Endothelial cell of umbilical vein (primary cell): ENCODE data around the gene RPL35A. TPM values are rescaled to one million over a fixed set of nuclear protein-coding genes. Genes with fewer than 3 reads are reported as not detected.
A peak's percentile ranks its signal among the peaks of the same experiment; 100 is the strongest.

Experiments used
- BruUV-seq: library from RNA; stranded (reverse); fragments of 400-500 nt; replicated peaks from 2 replicates; lab custom pipeline; 2021; lab: Mats Ljungman, UMichigan
- CTCF ChIA-PET: fragments of 300-600, 350-600 bp; sonication (Branson Sonifier 250); formaldehyde crosslinking; loops from one replicate; lab custom pipeline; 2021; ENCODE audit warnings: antibody characterized with exemption, inconsistent platforms; lab: Charles Lee
- POLR2A ChIA-PET: fragments of 300-600, 350-600 bp; sonication (Branson Sonifier 250); formaldehyde crosslinking; loops from one replicate; lab custom pipeline; 2021; ENCODE audit warnings: antibody characterized with exemption, inconsistent platforms; lab: Charles Lee
- DNase-seq: peaks from one replicate; pipeline ENCODE4 v3.0.0-alpha.2; 2011; ENCODE audit warnings: low read depth, low spot score
- FAIRE-seq: peaks from 2 replicates; lab custom pipeline; 2011; peaks lifted over from hg19 to GRCh38; lab: Jason Lieb, UNC
- H2AFZ ChIP-seq: 2 replicates; pipeline ENCODE4 v1.6.0; 2012; ENCODE audit warnings: low read depth, low read length, control low read depth, inconsistent platforms
- H3K27ac ChIP-seq: 2 replicates; pipeline ENCODE4 v1.5.1; 2011; ENCODE audit warnings: low read depth, mild to moderate bottlenecking, control low read depth, low read length, moderate library complexity; ENCODE audit not compliant: insufficient read depth
- H3K27me3 ChIP-seq, 2 experiments: 2 replicates each; pipeline versions ENCODE4 v1.6.0 to v1.6.1; 2011; ENCODE audit warnings: low read length in 2 of 2, mixed read lengths in 1 of 2; ENCODE audit not compliant: control insufficient read depth in 2 of 2, insufficient read depth in 2 of 2
- H3K36me3 ChIP-seq, 2 experiments: 2 replicates in 1 of 2; 3 replicates in 1 of 2; pipeline ENCODE4 v1.5.1; 2011; ENCODE audit warnings: low read length in 2 of 2, mild to moderate bottlenecking in 1 of 2, moderate library complexity in 1 of 2; ENCODE audit not compliant: control insufficient read depth in 2 of 2, insufficient read depth in 2 of 2; ENCODE audit errors: extremely low read depth in 1 of 2
- H3K4me1 ChIP-seq: 3 replicates; pipeline ENCODE4 v1.5.1; 2011; ENCODE audit warnings: mild to moderate bottlenecking, low read length; ENCODE audit not compliant: control insufficient read depth, insufficient read depth; ENCODE audit errors: extremely low read depth
- H3K4me2 ChIP-seq: 2 replicates; pipeline ENCODE4 v1.6.1; 2011; ENCODE audit warnings: low read length, control low read depth, mixed read lengths; ENCODE audit not compliant: insufficient read depth
- H3K4me3 ChIP-seq, 3 experiments: fragments of 200-600 bp in 1 of 3; sonication (generic), shearing (Covaris generic) in 1 of 3; replicated peaks in 1 of 3; 2 replicates each; pipeline ENCODE4 v1.5.1; 2011 to 2016; ENCODE audit warnings: control low read depth in 3 of 3, low read length in 3 of 3, mild to moderate bottlenecking in 2 of 3, inconsistent platforms in 1 of 3, low read depth in 1 of 3, moderate library complexity in 1 of 3; ENCODE audit not compliant: insufficient read depth in 1 of 3
- H3K79me2 ChIP-seq: 2 replicates; pipeline ENCODE4 v1.6.0; 2012; ENCODE audit warnings: low read length, inconsistent platforms; ENCODE audit not compliant: control insufficient read depth, insufficient read depth
- H3K9ac ChIP-seq: replicated peaks from 2 replicates; pipeline ENCODE3; 2011; ENCODE audit warnings: low read length, control low read depth; ENCODE audit not compliant: insufficient read depth; ENCODE audit errors: extremely low read depth
- H3K9me1 ChIP-seq: replicated peaks from 3 replicates; pipeline ENCODE4 v1.6.0; 2011; ENCODE audit warnings: mild to moderate bottlenecking, low read length; ENCODE audit not compliant: control insufficient read depth, insufficient read depth; ENCODE audit errors: extremely low read depth
- H3K9me3 ChIP-seq: replicated peaks from 2 replicates; pipeline ENCODE4 v1.5.1; 2012; ENCODE audit warnings: low read length, inconsistent platforms; ENCODE audit not compliant: control insufficient read depth, insufficient read depth
- H4K20me1 ChIP-seq: replicated peaks from 2 replicates; pipeline ENCODE3; 2011; ENCODE audit warnings: mild to moderate bottlenecking, low read length; ENCODE audit not compliant: control insufficient read depth, insufficient read depth; ENCODE audit errors: extremely low read depth
- CTCF ChIP-seq, 2 donors: IDR thresholded peaks; 1 replicate in 1 of 2; 2 replicates in 1 of 2; pipeline ENCODE4 v1.5.1; 2011; ENCODE audit warnings: low read length in 2 of 2, mild to moderate bottlenecking in 2 of 2, moderate library complexity in 2 of 2, control low read depth in 1 of 2, inconsistent platforms in 1 of 2, low read depth in 1 of 2; ENCODE audit not compliant: insufficient read depth in 1 of 2; ENCODE audit errors: extremely low read depth in 1 of 2
- EZH2 ChIP-seq: IDR thresholded peaks from 2 replicates; pipeline ENCODE4 v1.6.1; 2012; ENCODE audit warnings: borderline replicate concordance, low read depth, mild to moderate bottlenecking, moderate library complexity, low read length, inconsistent platforms; ENCODE audit not compliant: severe bottlenecking
- FOS ChIP-seq: IDR thresholded peaks from 2 replicates; pipeline ENCODE4 v1.6.1; 2011; ENCODE audit warnings: mild to moderate bottlenecking, low read length, moderate library complexity, borderline replicate concordance; ENCODE audit not compliant: insufficient read depth
- GATA2 ChIP-seq: IDR thresholded peaks from 2 replicates; pipeline ENCODE4 v1.7.0; 2011; ENCODE audit warnings: low read depth, mild to moderate bottlenecking, moderate library complexity, mixed read lengths, low read length; ENCODE audit not compliant: insufficient read length, insufficient read depth
- JUN ChIP-seq: IDR thresholded peaks from 2 replicates; pipeline ENCODE4 v1.6.1; 2011; ENCODE audit warnings: borderline replicate concordance, low read depth; ENCODE audit not compliant: insufficient read length, insufficient read depth
- MAX ChIP-seq: IDR thresholded peaks from 2 replicates; pipeline ENCODE4 v1.6.1; 2011; ENCODE audit not compliant: insufficient read depth, insufficient read length
- MYC ChIP-seq: IDR thresholded peaks from one replicate; pipeline ENCODE4 v1.6.1; 2011; ENCODE audit warnings: mild to moderate bottlenecking, low read depth, low read length
- POLR2A ChIP-seq: IDR thresholded peaks from 2 replicates; pipeline ENCODE4 v1.6.1; 2012; ENCODE audit warnings: low read depth, mild to moderate bottlenecking, control low read depth, low read length
- POLR2AphosphoS5 ChIP-seq: IDR thresholded peaks from 2 replicates; pipeline ENCODE4 v1.6.1; 2012; ENCODE audit warnings: low read depth, mild to moderate bottlenecking, control low read depth, low read length, moderate library complexity; ENCODE audit not compliant: insufficient read depth
- dilution Hi-C: fragments of 300-500 bp; cut with MboI; formaldehyde crosslinking; loops from one replicate; pipeline ENCODE4 v1.15.0; 2019; ENCODE audit warnings: low sequenced_read_pairs; ENCODE audit not compliant: extremely low pct_ligation_motif_present
- intact Hi-C: fragments of 100-400 bp; cut with micrococcal nuclease; formaldehyde crosslinking; loops from one replicate; pipeline ENCODE4 v1.10.0; 2022
- polyA plus RNA-seq, 4 experiments: library from polyadenylated mRNA; depleted of rRNA in 3 of 4; stranded (reverse) in 3 of 4; unstranded in 1 of 4; fragments of >200 nt; gene quantifications; 2 replicates each; pipeline versions ENCODE4 v1.2.1 to v1.2.3, GENCODE V29; 2011 to 2012; ENCODE audit warnings: missing spikeins in 1 of 4
- total RNA-seq: library from RNA; stranded (reverse); gene quantifications from 2 replicates; pipeline ENCODE4 v1.2.3, GENCODE V29; 2021

The RPL35A gene
- total and polyA plus RNA-seq, 2 donors (not counting 3 experiments of a cell fraction or from before 2014, with no cell fraction given) = 566 to 1,094 TPM

GRCh38 chr3:197942956-197943556 lies 6.9 kb upstream of the RPL35A start:
- FAIRE-seq = peak; percentile 86
- no peak for TF ChIP-seq GATA2
- peak; percentile 60 to 62 for TF ChIP-seq CTCF (IDR thresholded peaks at IDR 0.05; ENCODE audit: extremely low read depth in 1 of 2, insufficient read depth in 1 of 2, low read depth in 1 of 2, low read length in 2 of 2)
- Histone ChIP-seq H3K79me2 (no peaks in the 10 kb centered on the region), H3K4me3 (no peak overlapping the region), H3K27ac (no peak overlapping the region), H3K27me3 (no peaks in the 10 kb centered on the region), H3K36me3 (no peaks in the 10 kb centered on the region), H4K20me1 (no peaks in the 10 kb centered on the region), H3K9me1 (no peaks in the 10 kb centered on the region), H3K9ac (no peak overlapping the region), H2AFZ (no peak overlapping the region), H3K4me1 (no peaks in the 10 kb centered on the region), H3K9me3 (no peaks in the 10 kb centered on the region), H3K4me2 (no peak overlapping the region)
- ChIA-PET CTCF (interaction anchor here (0.7 to 6.5 kb wide), 7 partner anchors 11 to 52 kb away, joined by 3 to 56 read pairs (median 4); no protein-coding TSS in a partner anchor), POLR2A (no interaction called here)
- DNase-seq = peak; percentile 62
- dilution Hi-C loops = no loop called here
- intact Hi-C loops = loop anchor here (1.0 kb wide), 1 partner anchor 37 kb away; no protein-coding TSS in a partner anchor
- BruUV-seq = no TSS peak

- Histone ChIP-seq H3K79me2 (peaks cover 41% of the 10 kb centered on the region), H4K20me1 (no peaks in the 10 kb centered on the region), H3K4me1 (peaks cover 23% of the 10 kb centered on the region), H3K4me2 (peak overlapping the region; percentile 80), H2AFZ (peak overlapping the region; percentile 71), H3K36me3 (peaks cover 9 to 10% of the 10 kb centered on the region in 2 experiments), H3K27ac (peak overlapping the region; percentile 85), H3K9me1 (no peaks in the 10 kb centered on the region), H3K9ac (peak overlapping the region; percentile 96), H3K27me3 (no peaks in the 10 kb centered on the region), H3K4me3 (peak overlapping the region; percentile 12 to 82 (median 33)), H3K9me3 (no peaks in the 10 kb centered on the region)
- POLR2A ChIA-PET = no interaction called here
- intact Hi-C loops (no loop called here), dilution Hi-C loops (no loop called here)
- no peak for TF ChIP-seq FOS
- no peak for TF ChIP-seq JUN
- TF ChIP-seq MAX = no peak
- TF ChIP-seq POLR2A = no peak
- no peak for TF ChIP-seq EZH2
- no peak for TF ChIP-seq POLR2AphosphoS5
- no peak for TF ChIP-seq GATA2
- TF ChIP-seq MYC = no peak
- TF ChIP-seq CTCF (IDR thresholded peaks at IDR 0.05; ENCODE audit: extremely low read depth in 1 of 2, insufficient read depth in 1 of 2, low read depth in 1 of 2, low read length in 2 of 2) = no peak
- no peak for DNase-seq
- CTCF ChIA-PET = interaction anchor here (1.0 kb wide), 1 partner anchor 43 kb away, joined by 3 read pairs; no protein-coding TSS in a partner anchor
- TSS peak; percentile 82 for BruUV-seq
- no peak for FAIRE-seq
These were observed 706 bp upstream of the RPL35A start for GRCh38 chr3:197949191-197949777.
